ENCODE results near the gene PIGK. TPM values are rescaled to one million over a fixed set of nuclear protein-coding genes. Genes with fewer than 3 reads are reported as not detected.
A peak's percentile ranks its signal among the peaks of the same experiment; 100 is the strongest.

Gene PIGK
- polyA plus RNA-seq (2013, experiment 1 of 2): 44.9 TPM
- polyA plus RNA-seq (2013, experiment 2 of 2): 46.7 TPM

DNA sequence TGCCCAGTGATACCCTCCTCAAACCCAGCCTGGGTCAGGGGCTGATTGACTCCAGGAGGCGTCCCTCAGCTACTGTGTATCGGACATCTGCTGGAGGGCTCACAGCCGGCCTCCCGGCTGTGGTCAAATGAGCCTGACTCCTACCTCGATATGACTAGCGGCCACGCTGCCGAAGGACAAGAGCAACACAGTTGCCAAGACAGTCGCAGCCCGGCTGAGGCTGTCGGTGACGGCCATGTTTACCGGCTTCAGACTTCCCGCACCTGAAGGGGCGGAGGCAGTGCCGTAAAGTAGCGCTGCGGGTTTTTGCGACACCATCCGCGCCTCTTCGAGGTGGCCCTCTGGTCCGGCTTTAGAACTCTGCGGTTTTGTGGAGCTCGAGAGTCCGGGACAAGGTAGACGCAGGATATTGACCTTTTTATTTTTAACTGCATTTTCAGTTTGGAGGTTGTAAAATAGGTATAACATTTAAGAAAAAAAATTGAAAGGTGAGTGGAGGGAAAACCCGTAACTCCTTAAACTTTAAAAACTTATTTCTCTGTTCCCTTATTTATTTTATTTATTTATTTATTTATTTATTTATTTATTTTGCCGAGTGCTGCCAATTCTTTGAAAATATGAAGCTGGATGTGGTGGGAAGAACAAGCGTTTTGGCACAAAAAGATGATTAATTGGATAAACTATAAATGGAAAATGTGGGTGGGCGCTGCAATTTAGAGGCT is at the start of gene PIGK:
Gene PIGK (minus strand): TSS at position 265 of the 722 bp plus-strand sequence. CDS start 28 bp downstream, at position 237.
- Histone ChIP-seq H3K79me1 (replicated peaks; ENCODE audit: low read length, poor library complexity, severe bottlenecking) (peaks cover 16% of the 10 kb centered on the region), H3K4me2 (ENCODE audit: low read length, poor library complexity, severe bottlenecking) (peak within 1 kb of the TSS; percentile 46), H4K8ac (ENCODE audit: low read length) (peak within 1 kb of the TSS; percentile 96), H3K36me3 (ENCODE audit: control insufficient read depth in 1 of 2, insufficient read depth in 2 of 2, low read depth in 1 of 2, low read length in 2 of 2) (peaks cover 8% of the 10 kb centered on the region in 2 experiments), H3K4me3 (ENCODE audit: insufficient read depth in 1 of 2, low read depth in 1 of 2, low read length in 2 of 2) (peak within 1 kb of the TSS; percentile 88 to 94), H2BK12ac (ENCODE audit: low read length in 2 of 2) (no peak within 1 kb of the TSS), H2AFZ (ENCODE audit: low read depth, low read length) (peak within 1 kb of the TSS; percentile 92), H3K9me3 (ENCODE audit: control insufficient read depth, low read length) (no peaks in the 10 kb centered on the region), H4K91ac (ENCODE audit: low read length) (peak within 1 kb of the TSS; percentile 81), H2BK5ac (ENCODE audit: low read depth, low read length, poor library complexity, severe bottlenecking) (no peak within 1 kb of the TSS), H3K18ac (ENCODE audit: low read depth in 1 of 2, low read length in 2 of 2) (peak within 1 kb of the TSS; percentile 58 to 82), H3K9ac (ENCODE audit: low read length) (peak within 1 kb of the TSS; percentile 88), H3K4me1 (ENCODE audit: control insufficient read depth, insufficient read depth, low read depth, low read length) (peaks cover 1% of the 10 kb centered on the region), H3K23ac (ENCODE audit: low read length in 2 of 2) (no peak within 1 kb of the TSS), H3K27me3 (ENCODE audit: control insufficient read depth in 1 of 2, insufficient read depth in 1 of 2, low read length in 2 of 2) (no peaks in the 10 kb centered on the region), H2BK15ac (ENCODE audit: low read depth, poor library complexity, severe bottlenecking) (peak within 1 kb of the TSS; percentile 21), H3K14ac (ENCODE audit: low read length in 2 of 2) (no peak within 1 kb of the TSS), H2BK120ac (ENCODE audit: low read depth, low read length) (no peak within 1 kb of the TSS), H3K4ac (ENCODE audit: low read depth in 1 of 2, low read length in 2 of 2) (peak within 1 kb of the TSS in 1 of 2 experiments; percentile 49), H3K27ac (ENCODE audit: low read length, poor library complexity, severe bottlenecking) (peak within 1 kb of the TSS; percentile 83), H2AK5ac (ENCODE audit: low read length, severe bottlenecking) (no peak within 1 kb of the TSS)
- peak; percentile 91 for DNase-seq
- 2% methylated on average over 29 of the region's 31 CpGs for WGBS

DNA sequence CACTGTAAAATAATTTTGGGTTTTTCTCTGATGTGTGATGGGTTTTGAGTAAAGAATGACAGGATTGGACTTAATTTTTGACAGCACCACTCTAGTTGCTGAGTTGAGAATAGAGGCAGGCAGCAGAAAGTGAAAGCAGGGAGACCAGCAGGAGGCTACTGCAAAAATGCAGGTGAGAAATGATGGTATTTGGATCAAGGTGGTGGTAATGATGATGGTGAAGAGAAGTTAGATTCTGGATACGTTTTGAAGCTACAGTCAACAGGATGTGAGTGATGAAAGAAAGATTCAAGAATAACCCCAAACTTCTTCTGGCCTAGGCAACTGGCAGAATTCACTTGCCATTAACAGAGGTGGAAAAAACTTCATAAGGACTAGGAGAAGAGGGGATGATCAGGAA is 47.8 kb upstream of the PIGK start:
- WGBS: 75% methylated on average over 1 of the region's 1 CpG
- no peak overlapping the region for H2AK5ac ChIP-seq (ENCODE audit: low read length, severe bottlenecking)
- no peak overlapping the region for H2BK15ac ChIP-seq (ENCODE audit: low read depth, poor library complexity, severe bottlenecking)
- H3K14ac ChIP-seq (ENCODE audit: low read length in 2 of 2): no peak overlapping the region
- no peak overlapping the region for H2BK12ac ChIP-seq (ENCODE audit: low read length in 2 of 2)
- DNase-seq: no peak
- no peaks in the 10 kb centered on the region for H3K79me1 ChIP-seq (replicated peaks; ENCODE audit: low read length, poor library complexity, severe bottlenecking)
- no peak overlapping the region for H3K18ac ChIP-seq (ENCODE audit: low read depth in 1 of 2, low read length in 2 of 2)
- peaks cover 2% of the 10 kb centered on the region for H3K4me1 ChIP-seq (ENCODE audit: control insufficient read depth, insufficient read depth, low read depth, low read length)
- H3K4ac ChIP-seq (ENCODE audit: low read depth in 1 of 2, low read length in 2 of 2): no peak overlapping the region
- no peak overlapping the region for H4K91ac ChIP-seq (ENCODE audit: low read length)
- H3K27me3 ChIP-seq (ENCODE audit: control insufficient read depth in 1 of 2, insufficient read depth in 1 of 2, low read length in 2 of 2): no peaks in the 10 kb centered on the region
- H2AFZ ChIP-seq (ENCODE audit: low read depth, low read length): no peak overlapping the region
- peaks cover 4% of the 10 kb centered on the region for H3K9me3 ChIP-seq (ENCODE audit: control insufficient read depth, low read length)
- H2BK120ac ChIP-seq (ENCODE audit: low read depth, low read length): no peak overlapping the region
- H3K36me3 ChIP-seq (ENCODE audit: control insufficient read depth in 1 of 2, insufficient read depth in 2 of 2, low read depth in 1 of 2, low read length in 2 of 2): no peaks in the 10 kb centered on the region
- no peak overlapping the region for H3K4me2 ChIP-seq (ENCODE audit: low read length, poor library complexity, severe bottlenecking)
- H3K23ac ChIP-seq (ENCODE audit: low read length in 2 of 2): no peak overlapping the region
- H4K8ac ChIP-seq (ENCODE audit: low read length): no peak overlapping the region
- H3K27ac ChIP-seq (ENCODE audit: low read length, poor library complexity, severe bottlenecking): no peak overlapping the region
- no peak overlapping the region for H2BK5ac ChIP-seq (ENCODE audit: low read depth, low read length, poor library complexity, severe bottlenecking)
- H3K9ac ChIP-seq (ENCODE audit: low read length): no peak overlapping the region
- no peak overlapping the region for H3K4me3 ChIP-seq (ENCODE audit: insufficient read depth in 1 of 2, low read depth in 1 of 2, low read length in 2 of 2)

- H3K27me3 ChIP-seq (ENCODE audit: control insufficient read depth in 1 of 2, insufficient read depth in 1 of 2, low read length in 2 of 2): no peaks in the 10 kb centered on the region
- H3K4ac ChIP-seq (ENCODE audit: low read depth in 1 of 2, low read length in 2 of 2): no peak overlapping the region
- no peaks in the 10 kb centered on the region for H3K36me3 ChIP-seq (ENCODE audit: control insufficient read depth in 1 of 2, insufficient read depth in 2 of 2, low read depth in 1 of 2, low read length in 2 of 2)
- no peak overlapping the region for H3K4me2 ChIP-seq (ENCODE audit: low read length, poor library complexity, severe bottlenecking)
- no peaks in the 10 kb centered on the region for H3K79me1 ChIP-seq (replicated peaks; ENCODE audit: low read length, poor library complexity, severe bottlenecking)
- no peak overlapping the region for H4K8ac ChIP-seq (ENCODE audit: low read length)
- no peak overlapping the region for H3K23ac ChIP-seq (ENCODE audit: low read length in 2 of 2)
- no peak overlapping the region for H4K91ac ChIP-seq (ENCODE audit: low read length)
- WGBS: 82% methylated on average over 1 of the region's 1 CpG
- DNase-seq: no peak
- H2AK5ac ChIP-seq (ENCODE audit: low read length, severe bottlenecking): no peak overlapping the region
- H3K9ac ChIP-seq (ENCODE audit: low read length): no peak overlapping the region
- peaks cover 5% of the 10 kb centered on the region for H3K9me3 ChIP-seq (ENCODE audit: control insufficient read depth, low read length)
- H2BK120ac ChIP-seq (ENCODE audit: low read depth, low read length): no peak overlapping the region
- no peak overlapping the region for H3K27ac ChIP-seq (ENCODE audit: low read length, poor library complexity, severe bottlenecking)
- H2BK12ac ChIP-seq (ENCODE audit: low read length in 2 of 2): no peak overlapping the region
- no peak overlapping the region for H2BK15ac ChIP-seq (ENCODE audit: low read depth, poor library complexity, severe bottlenecking)
- no peak overlapping the region for H3K14ac ChIP-seq (ENCODE audit: low read length in 2 of 2)
- H3K4me1 ChIP-seq (ENCODE audit: control insufficient read depth, insufficient read depth, low read depth, low read length): no peaks in the 10 kb centered on the region
- no peak overlapping the region for H3K4me3 ChIP-seq (ENCODE audit: insufficient read depth in 1 of 2, low read depth in 1 of 2, low read length in 2 of 2)
- no peak overlapping the region for H2AFZ ChIP-seq (ENCODE audit: low read depth, low read length)
- no peak overlapping the region for H2BK5ac ChIP-seq (ENCODE audit: low read depth, low read length, poor library complexity, severe bottlenecking)
- no peak overlapping the region for H3K18ac ChIP-seq (ENCODE audit: low read depth in 1 of 2, low read length in 2 of 2)
These were observed 46.0 kb upstream of the PIGK start for GRCh38 chr1:77265180-77265579.

DNA sequence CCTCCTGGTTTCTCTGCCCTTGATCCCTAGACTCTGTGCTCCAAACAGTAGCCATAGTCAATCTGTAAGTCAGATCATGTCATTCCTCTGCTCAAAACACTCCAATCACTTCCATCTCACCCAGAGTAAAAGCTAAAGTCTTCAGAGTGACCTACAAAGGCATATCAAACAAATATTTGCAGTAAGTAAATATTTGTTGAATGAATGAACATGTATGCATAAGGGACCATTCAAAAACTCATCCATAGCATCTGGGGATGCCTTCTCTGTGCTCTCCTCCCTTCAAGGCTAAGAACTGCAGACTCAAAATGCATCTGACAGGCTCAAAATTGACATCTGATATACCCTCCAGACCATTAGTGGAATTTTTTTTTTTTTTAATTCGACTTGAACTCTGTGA is 44.5 kb upstream of the PIGK start:
- Histone ChIP-seq H4K8ac (ENCODE audit: low read length) (no peak overlapping the region), H2BK120ac (ENCODE audit: low read depth, low read length) (no peak overlapping the region), H3K79me1 (replicated peaks; ENCODE audit: low read length, poor library complexity, severe bottlenecking) (no peaks in the 10 kb centered on the region), H3K36me3 (ENCODE audit: control insufficient read depth in 1 of 2, insufficient read depth in 2 of 2, low read depth in 1 of 2, low read length in 2 of 2) (no peaks in the 10 kb centered on the region), H3K4me2 (ENCODE audit: low read length, poor library complexity, severe bottlenecking) (no peak overlapping the region), H3K4me3 (ENCODE audit: insufficient read depth in 1 of 2, low read depth in 1 of 2, low read length in 2 of 2) (no peak overlapping the region), H3K9me3 (ENCODE audit: control insufficient read depth, low read length) (peaks cover 5% of the 10 kb centered on the region), H3K4ac (ENCODE audit: low read depth in 1 of 2, low read length in 2 of 2) (no peak overlapping the region), H3K18ac (ENCODE audit: low read depth in 1 of 2, low read length in 2 of 2) (no peak overlapping the region), H3K23ac (ENCODE audit: low read length in 2 of 2) (no peak overlapping the region), H3K14ac (ENCODE audit: low read length in 2 of 2) (no peak overlapping the region), H2BK5ac (ENCODE audit: low read depth, low read length, poor library complexity, severe bottlenecking) (no peak overlapping the region), H2BK15ac (ENCODE audit: low read depth, poor library complexity, severe bottlenecking) (no peak overlapping the region), H2AFZ (ENCODE audit: low read depth, low read length) (no peak overlapping the region), H2AK5ac (ENCODE audit: low read length, severe bottlenecking) (no peak overlapping the region), H2BK12ac (ENCODE audit: low read length in 2 of 2) (no peak overlapping the region), H3K27me3 (ENCODE audit: control insufficient read depth in 1 of 2, insufficient read depth in 1 of 2, low read length in 2 of 2) (no peaks in the 10 kb centered on the region), H3K4me1 (ENCODE audit: control insufficient read depth, insufficient read depth, low read depth, low read length) (no peaks in the 10 kb centered on the region), H3K27ac (ENCODE audit: low read length, poor library complexity, severe bottlenecking) (no peak overlapping the region), H4K91ac (ENCODE audit: low read length) (no peak overlapping the region), H3K9ac (ENCODE audit: low read length) (no peak overlapping the region)
- DNase-seq: no peak
- no CpG with 5 or more reads among the region's 1 CpG for WGBS
